Fibroblast of lung (primary cell): ENCODE results near the gene VAPB. TPM values are rescaled to one million over a fixed set of nuclear protein-coding genes. Genes with fewer than 3 reads are reported as not detected.

Source experiments
- DNase-seq, 2 donors: peaks; one replicate each; pipeline versions ENCODE4 v3.0.0 to v3.0.0-alpha.2; 2010; ENCODE audit warnings: low read depth in 2 of 2
- H2AFZ ChIP-seq: 2 replicates; pipeline ENCODE4 v1.5.1; 2012; ENCODE audit warnings: low read length, control low read depth, inconsistent platforms
- H3K27ac ChIP-seq: 2 replicates; pipeline ENCODE4 v1.5.1; 2011; ENCODE audit warnings: low read length, control low read depth; ENCODE audit not compliant: insufficient read depth
- H3K27me3 ChIP-seq: 2 replicates; pipeline ENCODE4 v1.5.1; 2011; ENCODE audit warnings: mild to moderate bottlenecking, low read length; ENCODE audit not compliant: control insufficient read depth, insufficient read depth
- H3K36me3 ChIP-seq: 2 replicates; pipeline ENCODE4 v1.5.1; 2011; ENCODE audit warnings: low read length; ENCODE audit not compliant: control insufficient read depth, insufficient read depth
- H3K4me1 ChIP-seq: 2 replicates; pipeline ENCODE4 v1.5.1; 2011; ENCODE audit warnings: low read length; ENCODE audit not compliant: control insufficient read depth, insufficient read depth; ENCODE audit errors: extremely low read depth
- H3K4me2 ChIP-seq: 2 replicates; pipeline ENCODE4 v1.5.1; 2011; ENCODE audit warnings: low read length, control low read depth; ENCODE audit not compliant: insufficient read depth; ENCODE audit errors: extremely low read depth
- H3K4me3 ChIP-seq, 4 experiments: fragments of 200-600 bp in 1 of 4; sonication (generic) in 1 of 4; replicated peaks in 1 of 4; 2 replicates each; pipeline ENCODE4 v1.5.1; 2011 to 2016; ENCODE audit warnings: low read length in 4 of 4, low read depth in 3 of 4, mild to moderate bottlenecking in 3 of 4, control low read depth in 2 of 4, inconsistent platforms in 1 of 4, mixed read lengths in 1 of 4; ENCODE audit not compliant: insufficient read depth in 1 of 4; ENCODE audit errors: control extremely low read depth in 1 of 4
- H3K79me2 ChIP-seq: 2 replicates; pipeline ENCODE4 v1.5.1; 2012; ENCODE audit warnings: mild to moderate bottlenecking, low read length, inconsistent platforms; ENCODE audit not compliant: control insufficient read depth, insufficient read depth
- H3K9ac ChIP-seq: 2 replicates; pipeline ENCODE4 v1.5.1; 2011; ENCODE audit warnings: mild to moderate bottlenecking, low read length, control low read depth; ENCODE audit not compliant: insufficient read depth
- H3K9me3 ChIP-seq: 2 replicates; pipeline ENCODE4 v1.5.1; 2012; ENCODE audit warnings: low read depth, low read length; ENCODE audit not compliant: control insufficient read depth, insufficient read depth
- H4K20me1 ChIP-seq: 2 replicates; pipeline ENCODE4 v1.5.1; 2011; ENCODE audit warnings: low read length; ENCODE audit not compliant: control insufficient read depth, insufficient read depth; ENCODE audit errors: extremely low read depth
- EZH2 ChIP-seq: IDR thresholded peaks from 2 replicates; pipeline ENCODE4 v1.5.1; 2012; ENCODE audit warnings: low read length, control low read depth, mild to moderate bottlenecking; ENCODE audit errors: missing control alignments
- polyA plus RNA-seq, 2 donors: library from polyadenylated mRNA; depleted of rRNA in 1 of 2; stranded (reverse) in 1 of 2; unstranded in 1 of 2; fragments of >200 nt; gene quantifications; 2 replicates each; pipeline ENCODE4 v1.2.1, GENCODE V29; 2011 to 2012; ENCODE audit warnings: missing spikeins in 1 of 2
- total RNA-seq: library from RNA; depleted of rRNA; stranded (reverse); fragments of >200 nt; gene quantifications from 2 replicates; pipeline ENCODE4 v1.2.1, GENCODE V29; 2014
- TF ChIP-seq, protein P1 (sequence below), 2 donors: IDR thresholded peaks in 1 of 2; conservative IDR thresholded peaks in 1 of 2; 1 replicate in 1 of 2; 2 replicates in 1 of 2; pipeline ENCODE4 v1.5.1; 2011 to 2012; ENCODE audit warnings: low read length in 2 of 2, control low read depth in 1 of 2, inconsistent platforms in 1 of 2, low read depth in 1 of 2, mild to moderate bottlenecking in 1 of 2

VAPB gene
- total and polyA plus RNA-seq, 2 donors (not counting 1 experiment from before 2014, with no cell fraction given): 13.0 to 43.7 TPM

DNA sequence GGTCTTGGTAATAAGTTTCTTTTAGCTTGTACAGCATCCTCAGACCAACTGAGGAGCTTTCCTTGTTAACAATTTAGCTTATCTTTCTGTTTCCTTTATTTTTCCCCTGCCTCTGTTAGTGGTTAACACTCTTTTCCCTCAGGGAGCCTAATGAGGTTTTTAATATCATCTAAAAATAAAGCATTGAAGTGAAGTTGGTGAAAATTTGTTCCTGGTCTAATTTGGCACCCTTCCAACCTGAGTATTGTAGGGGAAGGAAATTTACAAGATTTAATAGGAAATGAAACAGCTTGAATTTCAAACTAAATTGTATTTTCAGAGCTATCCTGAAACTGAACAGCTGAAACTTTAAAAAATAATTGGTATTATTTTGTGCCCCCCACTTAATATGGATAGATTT is 28.1 kb upstream of the VAPB start:
- Histone ChIP-seq H3K4me2 (no peak overlapping the region), H3K9me3 (no peaks in the 10 kb centered on the region), H3K27ac (no peak overlapping the region), H3K27me3 (no peaks in the 10 kb centered on the region), H3K79me2 (no peaks in the 10 kb centered on the region), H3K4me1 (no peaks in the 10 kb centered on the region), H3K4me3 (no peak overlapping the region), H3K9ac (no peak overlapping the region), H4K20me1 (no peaks in the 10 kb centered on the region), H2AFZ (no peak overlapping the region), H3K36me3 (no peaks in the 10 kb centered on the region)
- no peak for DNase-seq
- TF ChIP-seq EZH2: no peak
- TF ChIP-seq, protein P1, sequence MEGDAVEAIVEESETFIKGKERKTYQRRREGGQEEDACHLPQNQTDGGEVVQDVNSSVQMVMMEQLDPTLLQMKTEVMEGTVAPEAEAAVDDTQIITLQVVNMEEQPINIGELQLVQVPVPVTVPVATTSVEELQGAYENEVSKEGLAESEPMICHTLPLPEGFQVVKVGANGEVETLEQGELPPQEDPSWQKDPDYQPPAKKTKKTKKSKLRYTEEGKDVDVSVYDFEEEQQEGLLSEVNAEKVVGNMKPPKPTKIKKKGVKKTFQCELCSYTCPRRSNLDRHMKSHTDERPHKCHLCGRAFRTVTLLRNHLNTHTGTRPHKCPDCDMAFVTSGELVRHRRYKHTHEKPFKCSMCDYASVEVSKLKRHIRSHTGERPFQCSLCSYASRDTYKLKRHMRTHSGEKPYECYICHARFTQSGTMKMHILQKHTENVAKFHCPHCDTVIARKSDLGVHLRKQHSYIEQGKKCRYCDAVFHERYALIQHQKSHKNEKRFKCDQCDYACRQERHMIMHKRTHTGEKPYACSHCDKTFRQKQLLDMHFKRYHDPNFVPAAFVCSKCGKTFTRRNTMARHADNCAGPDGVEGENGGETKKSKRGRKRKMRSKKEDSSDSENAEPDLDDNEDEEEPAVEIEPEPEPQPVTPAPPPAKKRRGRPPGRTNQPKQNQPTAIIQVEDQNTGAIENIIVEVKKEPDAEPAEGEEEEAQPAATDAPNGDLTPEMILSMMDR (conservative IDR thresholded peaks at IDR 0.05 in 1 of 2, IDR thresholded peaks at IDR 0.05 in 1 of 2; ENCODE audit: low read depth in 1 of 2, low read length in 2 of 2): no peak

DNA sequence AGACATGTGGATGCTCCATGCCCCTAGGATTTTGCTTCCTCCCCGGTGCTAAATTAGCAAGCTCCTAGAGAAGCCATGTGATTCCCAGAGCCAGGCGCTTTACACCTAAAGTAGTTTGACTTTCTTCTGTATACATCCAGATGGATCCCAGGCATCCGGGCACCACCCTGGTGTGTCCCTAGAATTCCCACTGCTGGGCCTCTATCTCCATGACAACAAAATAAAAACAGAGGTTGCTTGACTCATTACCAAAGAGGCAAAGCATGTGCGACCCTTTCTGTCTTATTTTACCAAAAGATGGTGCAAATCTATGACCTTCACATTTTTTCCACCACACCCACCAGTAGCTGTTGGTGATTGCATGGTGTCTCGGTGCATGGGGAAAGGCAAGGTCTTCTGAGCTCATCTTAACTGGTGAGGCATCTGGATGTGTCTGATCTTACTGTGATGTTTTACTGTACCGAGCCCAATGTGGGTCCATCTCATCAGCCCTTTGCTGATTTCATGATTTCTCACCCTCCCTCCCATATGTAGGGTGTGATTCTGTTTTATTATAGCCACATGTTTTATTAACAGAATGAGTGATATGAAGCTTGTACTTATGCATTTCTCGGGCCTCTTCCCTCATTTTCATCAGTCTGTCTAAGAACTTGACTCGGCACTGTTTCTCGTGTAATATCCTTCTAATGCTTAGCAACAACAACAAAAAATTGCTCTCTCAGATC is 27.4 kb upstream of the VAPB start:
- H3K27ac ChIP-seq: peak overlapping the region; percentile 57
- H3K27me3 ChIP-seq: no peaks in the 10 kb centered on the region
- no peaks in the 10 kb centered on the region for H3K79me2 ChIP-seq
- DNase-seq: peak; percentile 27 to 54
- H3K4me2 ChIP-seq: no peak overlapping the region
- no peak overlapping the region for H2AFZ ChIP-seq
- no peaks in the 10 kb centered on the region for H4K20me1 ChIP-seq
- H3K9ac ChIP-seq: no peak overlapping the region
- TF ChIP-seq, protein P1 (conservative IDR thresholded peaks at IDR 0.05 in 1 of 2, IDR thresholded peaks at IDR 0.05 in 1 of 2; ENCODE audit: low read depth in 1 of 2, low read length in 2 of 2): no peak
- no peak for TF ChIP-seq EZH2
- no peaks in the 10 kb centered on the region for H3K36me3 ChIP-seq
- H3K4me1 ChIP-seq: no peaks in the 10 kb centered on the region
- H3K9me3 ChIP-seq: no peaks in the 10 kb centered on the region
- no peak overlapping the region for H3K4me3 ChIP-seq

DNA sequence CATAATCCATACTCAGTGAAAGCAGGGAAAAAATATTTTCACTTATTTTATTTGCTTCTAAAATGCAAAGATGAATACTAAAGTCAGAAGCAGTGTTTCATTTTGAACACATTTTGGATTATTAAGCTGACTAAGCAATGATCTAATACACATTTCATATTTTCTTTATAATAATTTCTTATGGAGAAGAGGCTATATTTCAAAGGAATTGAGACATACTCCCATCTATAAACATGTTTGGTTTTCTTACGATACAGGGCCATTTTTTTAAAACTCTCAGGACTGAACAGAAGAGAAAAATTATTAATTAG is 26.9 kb upstream of the VAPB start:
- no peaks in the 10 kb centered on the region for H3K4me1 ChIP-seq
- no peak overlapping the region for H2AFZ ChIP-seq
- H3K27me3 ChIP-seq: no peaks in the 10 kb centered on the region
- no peaks in the 10 kb centered on the region for H4K20me1 ChIP-seq
- H3K36me3 ChIP-seq: no peaks in the 10 kb centered on the region
- no peak overlapping the region for H3K4me2 ChIP-seq
- no peaks in the 10 kb centered on the region for H3K9me3 ChIP-seq
- H3K4me3 ChIP-seq: no peak overlapping the region
- H3K9ac ChIP-seq: no peak overlapping the region
- no peak for DNase-seq
- peak overlapping the region; percentile 57 for H3K27ac ChIP-seq
- TF ChIP-seq, protein P1 (conservative IDR thresholded peaks at IDR 0.05 in 1 of 2, IDR thresholded peaks at IDR 0.05 in 1 of 2; ENCODE audit: low read depth in 1 of 2, low read length in 2 of 2): no peak
- TF ChIP-seq EZH2: no peak
- no peaks in the 10 kb centered on the region for H3K79me2 ChIP-seq
